B cell (primary cell): ENCODE measurements around the gene DACH2. TPM values are rescaled to one million over a fixed set of nuclear protein-coding genes. Genes with fewer than 3 reads are reported as not detected.

Source experiments
- ATAC-seq: fragments of 200-7000 bp; cut with Tn5 transposase; one replicate; pipeline ENCODE4 v1.10.0; 2021; ENCODE audit warnings: low read depth, mild to moderate bottlenecking, moderate number of reproducible peaks, moderate library complexity
- CTCF ChIA-PET: fragments of 350-600 bp; sonication (Branson Sonifier 250); formaldehyde crosslinking; loops from one replicate; lab custom pipeline; 2021; ENCODE audit warnings: antibody characterized with exemption, inconsistent platforms; lab: Charles Lee
- POLR2A ChIA-PET: fragments of 350-600 bp; sonication (Branson Sonifier 250); formaldehyde crosslinking; loops from one replicate; lab custom pipeline; 2021; ENCODE audit warnings: antibody characterized with exemption; lab: Charles Lee
- DNase-seq: peaks from one replicate; pipeline ENCODE4 v3.0.0; 2013
- H2AFZ ChIP-seq: 2 replicates; pipeline ENCODE4 v1.6.1; 2012; ENCODE audit warnings: mild to moderate bottlenecking, low read depth, low read length; ENCODE audit not compliant: insufficient read depth, poor library complexity, severe bottlenecking
- H3K27ac ChIP-seq, 2 donors: 1 replicate in 1 of 2; 2 replicates in 1 of 2; pipeline ENCODE4 v1.5.1; 2012 to 2013; ENCODE audit warnings: low read length in 2 of 2, mild to moderate bottlenecking in 2 of 2, moderate library complexity in 1 of 2
- H3K27me3 ChIP-seq, 4 experiments: fragments of 200-600 bp in 1 of 4; sonication (generic) in 1 of 4; replicated peaks in 1 of 4; 1 replicate in 2 of 4; 2 replicates in 2 of 4; pipeline versions ENCODE4 v1.6.1 to v1.7.0; 2013 to 2016; ENCODE audit warnings: low read length in 3 of 4, mild to moderate bottlenecking in 2 of 4, mixed read lengths in 1 of 4, moderate library complexity in 1 of 4; ENCODE audit not compliant: insufficient read depth in 4 of 4, control insufficient read depth in 3 of 4; ENCODE audit errors: control extremely low read depth in 1 of 4
- H3K36me3 ChIP-seq, 2 experiments: replicated peaks in 1 of 2; 1 replicate in 1 of 2; 2 replicates in 1 of 2; pipeline versions ENCODE4 v1.6.1 to v1.7.1; 2013; ENCODE audit warnings: low read length in 1 of 2; ENCODE audit not compliant: insufficient read depth in 2 of 2, control insufficient read depth in 1 of 2; ENCODE audit errors: control extremely low read depth in 1 of 2, extremely low read depth in 1 of 2
- H3K4me1 ChIP-seq, 2 donors: fragments of 200-600 bp in 1 of 2; sonication (generic) in 1 of 2; 1 replicate in 1 of 2; 2 replicates in 1 of 2; pipeline versions ENCODE4 v1.5.1 to v1.6.1; 2013 to 2017; ENCODE audit warnings: low read length in 2 of 2; ENCODE audit not compliant: control insufficient read depth in 2 of 2, insufficient read depth in 2 of 2
- H3K4me2 ChIP-seq: replicated peaks from 2 replicates; pipeline ENCODE3; 2012; ENCODE audit warnings: mild to moderate bottlenecking, low read depth, low read length; ENCODE audit not compliant: poor library complexity, severe bottlenecking
- H3K4me3 ChIP-seq, 5 experiments: fragments of 200-600 bp in 1 of 5; sonication (generic) in 1 of 5; 1 replicate in 3 of 5; 2 replicates in 2 of 5; pipeline versions ENCODE4 v1.5.1 to v1.7.0; 2011 to 2016; ENCODE audit warnings: low read length in 4 of 5, mild to moderate bottlenecking in 4 of 5, low read depth in 2 of 5, control low read depth in 1 of 5, moderate library complexity in 1 of 5; ENCODE audit not compliant: insufficient read depth in 1 of 5; ENCODE audit errors: control extremely low read depth in 1 of 5, extremely low read depth in 1 of 5
- H3K79me2 ChIP-seq: fragments of 200-600 bp; sonication (generic); one replicate; pipeline ENCODE4 v1.6.0; 2016; ENCODE audit warnings: low read length; ENCODE audit not compliant: control insufficient read depth, insufficient read depth
- H3K9ac ChIP-seq: fragments of 200-600 bp; sonication (generic); 2 replicates; pipeline ENCODE4 v1.6.1; 2017; ENCODE audit warnings: mild to moderate bottlenecking, low read length, moderate library complexity
- H3K9me3 ChIP-seq, 3 donors: one replicate each; pipeline versions ENCODE4 v1.6.1 to v1.7.1; 2013; ENCODE audit warnings: low read length in 2 of 3; ENCODE audit not compliant: control insufficient read depth in 2 of 3, insufficient read depth in 1 of 3; ENCODE audit errors: control extremely low read depth in 1 of 3
- H4K20me1 ChIP-seq: 2 replicates; pipeline ENCODE4 v1.6.0; 2012; ENCODE audit warnings: mild to moderate bottlenecking, low read length; ENCODE audit not compliant: insufficient read depth, control insufficient read depth, poor library complexity, severe bottlenecking
- H3K27ac Mint-ChIP-seq: one replicate; pipeline ENCODE4 v1.8.0; 2021; ENCODE audit warnings: mixed read lengths
- H3K27me3 Mint-ChIP-seq: one replicate; pipeline ENCODE4 v1.8.0; 2021; ENCODE audit warnings: mixed read lengths
- H3K4me1 Mint-ChIP-seq: one replicate; pipeline ENCODE4 v1.8.0; 2021; ENCODE audit warnings: mixed read lengths
- H3K4me3 Mint-ChIP-seq: one replicate; pipeline ENCODE4 v1.8.0; 2021; ENCODE audit warnings: mixed read lengths
- H3K9me3 Mint-ChIP-seq: one replicate; pipeline ENCODE4 v1.8.0; 2022; ENCODE audit warnings: mixed read lengths; ENCODE audit not compliant: insufficient read depth
- CTCF ChIP-seq: fragments of 200-600 bp; IDR thresholded peaks from one replicate; pipeline ENCODE4 v1.8.0; 2022; ENCODE audit warnings: antibody characterized with exemption, mild to moderate bottlenecking
- EZH2 ChIP-seq: IDR thresholded peaks from 2 replicates; pipeline ENCODE4 v1.6.1; 2012; ENCODE audit warnings: borderline replicate concordance, low read depth, mild to moderate bottlenecking, moderate library complexity, low read length; ENCODE audit not compliant: insufficient read depth, poor library complexity, severe bottlenecking
- WGBS: methylation state at CpG from one replicate; pipeline ENCODE4 v1.1.5; 2013; ENCODE audit warnings: missing lambda C conversion rate; ENCODE audit not compliant: insufficient coverage; 5-methylcytosine and 5-hydroxymethylcytosine counted together
- intact Hi-C: fragments of 100-400 bp; cut with micrococcal nuclease; formaldehyde crosslinking; loops from one replicate; pipeline ENCODE4 v1.10.0; 2022
- polyA plus RNA-seq: library from polyadenylated mRNA; depleted of rRNA; stranded (reverse); fragments of >200 nt; gene quantifications from 2 replicates; pipeline ENCODE4 v1.2.3, GENCODE V29; 2012
- total RNA-seq, 2 donors: library from RNA; stranded (reverse); fragments of 120-200 nt in 1 of 2; gene quantifications; 1 replicate in 1 of 2; 2 replicates in 1 of 2; pipeline versions ENCODE4 v1.2.3 to v1.2.4, GENCODE V29; 2013 to 2022

DACH2 gene
- total and polyA plus RNA-seq, 2 donors (not counting 1 experiment from before 2014, with no cell fraction given): 0.07 TPM; not detected in 1

DNA sequence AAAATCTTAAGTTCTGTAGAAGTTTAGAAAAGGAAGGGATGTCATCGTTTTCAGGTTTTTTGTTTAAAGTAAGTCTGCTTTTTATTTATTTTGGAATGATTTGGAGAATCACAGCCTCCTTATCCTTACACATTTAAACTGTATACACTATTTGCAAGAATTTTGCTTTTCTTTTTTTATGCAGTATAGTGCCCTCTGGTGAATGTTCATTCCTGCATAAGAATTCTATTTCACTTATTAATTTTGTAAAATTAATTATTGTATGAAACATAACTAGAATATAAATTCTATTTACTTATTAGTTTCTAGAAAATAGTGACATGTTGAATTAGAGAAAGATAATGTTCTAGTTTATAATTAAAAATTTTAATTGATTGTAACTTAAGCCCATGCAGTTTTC is 44.6 kb downstream of the DACH2 start:
- no peak overlapping the region for H3K4me2 ChIP-seq
- no peak overlapping the region for H3K27ac ChIP-seq
- CTCF ChIA-PET: no interaction called here
- no peak overlapping the region for H3K9ac ChIP-seq
- H3K4me3 ChIP-seq: no peak overlapping the region
- H3K9me3 ChIP-seq: no peaks in the 10 kb centered on the region
- Mint-ChIP-seq H3K9me3 (no peaks in the 10 kb centered on the region), H3K27me3 (no peaks in the 10 kb centered on the region), H3K4me3 (no peak overlapping the region), H3K4me1 (no peaks in the 10 kb centered on the region), H3K27ac (no peak overlapping the region)
- POLR2A ChIA-PET: no interaction called here
- TF ChIP-seq CTCF (no peak), EZH2 (no peak)
- intact Hi-C loops: no loop called here
- DNase-seq (no peak), ATAC-seq (no peak)
- H3K79me2 ChIP-seq: no peaks in the 10 kb centered on the region
- no peaks in the 10 kb centered on the region for H3K36me3 ChIP-seq
- H2AFZ ChIP-seq: no peak overlapping the region
- no peaks in the 10 kb centered on the region for H3K27me3 ChIP-seq
- WGBS: no CpG with 5 or more reads among the region's 1 CpG
- H4K20me1 ChIP-seq: no peaks in the 10 kb centered on the region
- H3K4me1 ChIP-seq: no peaks in the 10 kb centered on the region

GRCh38 chrX:86194758-86195157 is 46.5 kb downstream of the DACH2 start:
- Histone ChIP-seq H3K4me2 (no peak overlapping the region), H3K36me3 (no peaks in the 10 kb centered on the region), H4K20me1 (no peaks in the 10 kb centered on the region), H2AFZ (no peak overlapping the region), H3K9me3 (no peaks in the 10 kb centered on the region), H3K79me2 (no peaks in the 10 kb centered on the region), H3K27ac (no peak overlapping the region), H3K4me1 (no peaks in the 10 kb centered on the region), H3K27me3 (no peaks in the 10 kb centered on the region), H3K4me3 (no peak overlapping the region), H3K9ac (no peak overlapping the region)
- ChIA-PET CTCF (no interaction called here), POLR2A (no interaction called here)
- Mint-ChIP-seq H3K27me3 (no peaks in the 10 kb centered on the region), H3K4me1 (no peaks in the 10 kb centered on the region), H3K27ac (no peak overlapping the region), H3K9me3 (no peaks in the 10 kb centered on the region), H3K4me3 (no peak overlapping the region)
- DNase-seq (no peak), ATAC-seq (no peak)
- intact Hi-C loops: no loop called here
- WGBS: 93% methylated on average over 4 of the region's 6 CpGs
- no peak for TF ChIP-seq CTCF
- TF ChIP-seq EZH2: no peak
